NT2/D1 (cell line): ENCODE results near the gene B2M.

Experiments used
- SUZ12 ChIP-seq: IDR thresholded peaks from 2 replicates; pipeline ENCODE4 v1.6.1; 2011; ENCODE audit not compliant: insufficient read length, insufficient read depth; ENCODE audit errors: extremely low read depth
- YY1 ChIP-seq: IDR thresholded peaks from 2 replicates; pipeline ENCODE4 v1.6.1; 2011; ENCODE audit not compliant: insufficient read length, insufficient read depth
- ZNF274 ChIP-seq: IDR thresholded peaks from 2 replicates; pipeline ENCODE4 v1.6.1; 2011; ENCODE audit warnings: mild to moderate bottlenecking, low read depth, low read length

GRCh38 chr15:44753345-44753744, 42.0 kb downstream of the B2M start:
- TF ChIP-seq SUZ12: no peak
- no peak for TF ChIP-seq ZNF274
- TF ChIP-seq YY1: no peak
